ENCODE results near the gene MBD6. TPM values are rescaled to one million over a fixed set of nuclear protein-coding genes. Genes with fewer than 3 reads are reported as not detected.

Gene MBD6
- total and polyA plus RNA-seq, 12 donors: 10.5 to 167 (median 38.1) TPM

DNA sequence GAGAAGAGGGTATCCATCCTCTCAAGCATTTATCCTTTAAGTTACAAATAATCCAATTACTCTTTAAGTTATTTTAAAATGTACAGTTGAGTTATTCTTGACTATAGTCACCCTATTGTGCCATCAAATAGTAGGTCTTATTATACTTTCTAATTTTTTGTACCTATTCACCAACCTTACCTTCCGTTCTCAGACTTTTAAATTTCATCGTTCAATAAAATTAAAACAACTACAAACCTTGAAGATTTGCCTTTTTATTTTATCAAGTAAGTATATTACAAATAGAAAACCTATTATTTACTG is 25.3 kb downstream of the MBD6 start:
- DNase-seq: no peak
- intact Hi-C loops (cut with DNase I): no loop called here
- no peak overlapping the region for H3K27ac ChIP-seq
- no peaks in the 10 kb centered on the region for H3K9me3 ChIP-seq (replicated peaks in 1 of 3)
- 89 to 99% (median 91%) methylated on average over 2 of the region's 2 CpGs for WGBS, 4 donors
- no peak for TF ChIP-seq CTCF (IDR thresholded peaks at IDR 0.05)
- no peak for TF ChIP-seq POLR2A (IDR thresholded peaks at IDR 0.05)
- H3K4me3 ChIP-seq: no peak overlapping the region
- peaks cover 8% of the 10 kb centered on the region for H3K27me3 ChIP-seq
- no peaks in the 10 kb centered on the region for H3K36me3 ChIP-seq (replicated peaks in 1 of 2)
- H3K4me1 ChIP-seq (replicated peaks in 1 of 2): peaks cover 15 to 19% of the 10 kb centered on the region in 2 donors

GRCh38 chr12:57548488-57548887 is 25.9 kb downstream of the MBD6 start:
- WGBS, 4 donors: 40 to 61% (median 53%) methylated on average over 2 of the region's 2 CpGs

DNA sequence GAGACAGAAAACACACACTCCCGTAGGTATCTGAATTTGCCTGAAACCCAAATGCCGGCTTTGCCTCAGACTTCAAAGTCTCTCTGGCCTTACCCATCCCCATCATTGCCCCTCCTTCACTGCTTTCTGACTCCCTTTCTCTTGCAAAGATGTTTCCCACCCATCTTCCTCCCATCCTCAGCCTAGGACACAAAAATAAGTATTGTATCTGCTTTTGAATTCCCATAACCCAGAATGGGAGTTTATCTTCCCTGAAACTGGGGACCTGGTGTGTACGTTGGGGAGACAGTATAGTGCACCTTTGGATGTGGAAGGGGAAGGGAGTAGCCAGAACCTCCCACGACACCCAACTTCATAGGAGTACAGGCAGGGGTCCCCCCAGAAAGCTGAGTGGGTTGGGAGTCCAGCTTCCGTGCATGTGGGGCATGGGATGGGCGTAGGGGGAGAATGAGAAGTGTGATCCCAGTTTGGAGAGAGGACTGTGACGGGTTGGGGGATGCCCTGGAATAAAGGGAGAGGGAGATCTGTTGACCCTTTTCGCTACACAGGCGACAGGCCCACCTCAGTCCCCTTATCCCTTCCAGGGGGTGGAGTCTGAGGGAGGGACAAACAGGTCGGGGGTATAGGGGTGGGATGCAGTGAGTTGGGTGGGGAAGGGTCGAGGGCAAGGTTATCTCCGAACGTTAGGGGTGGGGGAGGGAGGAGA is 26.7 kb downstream of the MBD6 start:
- peak overlapping the region in 1 of 5 donors; percentile 54 for H3K27ac ChIP-seq
- intact Hi-C loops (cut with DNase I): no loop called here

More at GRCh38 chr12:57548488-57548887, 25.9 kb downstream of the MBD6 start:
- H3K27ac ChIP-seq: no peak overlapping the region
- H3K4me3 ChIP-seq: no peak overlapping the region
- TF ChIP-seq POLR2A (IDR thresholded peaks at IDR 0.05): no peak
- TF ChIP-seq CTCF (IDR thresholded peaks at IDR 0.05): no peak
- no peak for DNase-seq
- peaks cover 15 to 19% of the 10 kb centered on the region in 2 donors for H3K4me1 ChIP-seq (replicated peaks in 1 of 2)
- H3K36me3 ChIP-seq (replicated peaks in 1 of 2): no peaks in the 10 kb centered on the region
- peaks cover 8% of the 10 kb centered on the region for H3K27me3 ChIP-seq
- no peaks in the 10 kb centered on the region for H3K9me3 ChIP-seq (replicated peaks in 1 of 3)
- intact Hi-C loops (cut with DNase I): no loop called here

More for the DNA sequence above, 26.7 kb downstream of the MBD6 start:
- Histone ChIP-seq H3K27me3 (peaks cover 8% of the 10 kb centered on the region), H3K4me3 (peak overlapping the region in 1 of 4 donors; percentile 50), H3K9me3 (replicated peaks in 1 of 3) (no peaks in the 10 kb centered on the region), H3K36me3 (replicated peaks in 1 of 2) (no peaks in the 10 kb centered on the region), H3K4me1 (replicated peaks in 1 of 2) (peaks cover 15 to 18% of the 10 kb centered on the region in 2 donors)
- TF ChIP-seq CTCF (IDR thresholded peaks at IDR 0.05) (no peak), POLR2A (IDR thresholded peaks at IDR 0.05) (no peak)
- 37 to 53% (median 39%) methylated on average over 9 to 13 of the region's 13 CpGs for WGBS, 4 donors
- no peak for DNase-seq
